Measurements from ENCODE around the gene ARL5C. TPM values are rescaled to one million over a fixed set of nuclear protein-coding genes. Genes with fewer than 3 reads are reported as not detected.

ARL5C gene
- polyA plus RNA-seq, 1 donor (not counting 4 experiments of a cell fraction or from before 2014, with no cell fraction given), result not detected

- dilution Hi-C loops (cut with MboI; ENCODE audit: extremely low pct_ligation_motif_present, low sequenced_read_pairs), result no loop called here
- H3K27me3 ChIP-seq (ENCODE audit: control insufficient read depth, extremely low read depth, insufficient read depth, low read length), result no peaks in the 10 kb centered on the region
- peak overlapping the region; percentile 52 for H3K27ac ChIP-seq (ENCODE audit: control insufficient read depth, insufficient read depth, low read length)
- H3K4me1 ChIP-seq (ENCODE audit: control insufficient read depth, extremely low read depth, insufficient read depth, low read length), result peaks cover 19% of the 10 kb centered on the region
- H3K4me2 ChIP-seq (ENCODE audit: control insufficient read depth, extremely low read depth, insufficient read depth, low read depth, low read length), result peak overlapping the region; percentile 68
- TF ChIP-seq EZH2 (IDR thresholded peaks at IDR 0.05; ENCODE audit: low read length), result no peak
- TF ChIP-seq CTCF (optimal IDR thresholded peaks at IDR 0.05 in 1 of 3, IDR thresholded peaks at IDR 0.05 in 1 of 3, conservative IDR thresholded peaks at IDR 0.05 in 1 of 3; ENCODE audit: extremely low read depth in 1 of 3, insufficient read depth in 2 of 3, low read length in 3 of 3), result no peak
- H3K36me3 ChIP-seq (ENCODE audit: control insufficient read depth in 2 of 2, extremely low read depth in 1 of 2, insufficient read depth in 2 of 2, low read length in 2 of 2), result no peaks in the 10 kb centered on the region
- no peaks in the 10 kb centered on the region for H3K79me2 ChIP-seq (ENCODE audit: control insufficient read depth, insufficient read depth, low read length)
- DNase-seq (ENCODE audit: low read depth, low spot score) (peak; percentile 48), FAIRE-seq (peak; percentile 71)
- H3K9me3 ChIP-seq (ENCODE audit: control insufficient read depth, low read depth, low read length), result no peaks in the 10 kb centered on the region
- peak overlapping the region in 2 of 3 experiments; percentile 16 to 21 for H3K4me3 ChIP-seq (ENCODE audit: control insufficient read depth in 2 of 3, extremely low read depth in 1 of 3, insufficient read depth in 2 of 3, low read depth in 1 of 3, low read length in 3 of 3)
- H3K9me1 ChIP-seq (ENCODE audit: control insufficient read depth, extremely low read depth, insufficient read depth, low read length), result no peaks in the 10 kb centered on the region
- peak overlapping the region; percentile 59 for H2AFZ ChIP-seq (ENCODE audit: control insufficient read depth, low read length)
- H3K9ac ChIP-seq (ENCODE audit: control insufficient read depth, extremely low read depth, insufficient read depth, low read length), result peak overlapping the region; percentile 65
- no peaks in the 10 kb centered on the region for H4K20me1 ChIP-seq (ENCODE audit: control insufficient read depth, extremely low read depth, insufficient read depth, low read length)
Measured at GRCh38 chr17:39138431-39139160, 27.4 kb downstream of the ARL5C start.

- peaks cover 17% of the 10 kb centered on the region for H3K4me1 ChIP-seq (ENCODE audit: control insufficient read depth, extremely low read depth, insufficient read depth, low read length)
- no peak overlapping the region for H2AFZ ChIP-seq (ENCODE audit: control insufficient read depth, low read length)
- H3K27me3 ChIP-seq (ENCODE audit: control insufficient read depth, extremely low read depth, insufficient read depth, low read length), result no peaks in the 10 kb centered on the region
- H3K9me3 ChIP-seq (ENCODE audit: control insufficient read depth, low read depth, low read length), result no peaks in the 10 kb centered on the region
- H3K36me3 ChIP-seq (ENCODE audit: control insufficient read depth in 2 of 2, extremely low read depth in 1 of 2, insufficient read depth in 2 of 2, low read length in 2 of 2), result no peaks in the 10 kb centered on the region
- no peak overlapping the region for H3K27ac ChIP-seq (ENCODE audit: control insufficient read depth, insufficient read depth, low read length)
- no peaks in the 10 kb centered on the region for H3K9me1 ChIP-seq (ENCODE audit: control insufficient read depth, extremely low read depth, insufficient read depth, low read length)
- H3K9ac ChIP-seq (ENCODE audit: control insufficient read depth, extremely low read depth, insufficient read depth, low read length), result no peak overlapping the region
- H3K4me2 ChIP-seq (ENCODE audit: control insufficient read depth, extremely low read depth, insufficient read depth, low read depth, low read length), result no peak overlapping the region
- H3K4me3 ChIP-seq (ENCODE audit: control insufficient read depth in 2 of 3, extremely low read depth in 1 of 3, insufficient read depth in 2 of 3, low read depth in 1 of 3, low read length in 3 of 3), result no peak overlapping the region
- dilution Hi-C loops (cut with MboI; ENCODE audit: extremely low pct_ligation_motif_present, low sequenced_read_pairs), result no loop called here
- DNase-seq (ENCODE audit: low read depth, low spot score) (no peak), FAIRE-seq (no peak)
- TF ChIP-seq CTCF (optimal IDR thresholded peaks at IDR 0.05 in 1 of 3, IDR thresholded peaks at IDR 0.05 in 1 of 3, conservative IDR thresholded peaks at IDR 0.05 in 1 of 3; ENCODE audit: extremely low read depth in 1 of 3, insufficient read depth in 2 of 3, low read length in 3 of 3) (no peak), EZH2 (IDR thresholded peaks at IDR 0.05; ENCODE audit: low read length) (no peak)
- no peaks in the 10 kb centered on the region for H3K79me2 ChIP-seq (ENCODE audit: control insufficient read depth, insufficient read depth, low read length)
- H4K20me1 ChIP-seq (ENCODE audit: control insufficient read depth, extremely low read depth, insufficient read depth, low read length), result no peaks in the 10 kb centered on the region
Measured at GRCh38 chr17:39134878-39135277, 31.1 kb downstream of the ARL5C start.
